ENCODE results near the gene GMIP. TPM values are rescaled to one million over a fixed set of nuclear protein-coding genes. Genes with fewer than 3 reads are reported as not detected.
"Not testable (repeated sequence)": the region's sequence is repeated elsewhere in the genome, so short reads cannot be mapped to it uniquely, and the experiment has no call there.

Gene GMIP
- total RNA-seq, 1 experiment from 2014 or later: 12.4 TPM

- Histone ChIP-seq H3K36me3 (no peaks in the 10 kb centered on the region), H3K4me3 (no peak overlapping the region), H3K9me3 (no peaks in the 10 kb centered on the region), H3K27me3 (no peaks in the 10 kb centered on the region)
- no peak for DNase-seq
These were observed 37.4 kb downstream of the GMIP start for GRCh38 chr19:19606021-19606420.

- Histone ChIP-seq H3K36me3 (no peaks in the 10 kb centered on the region), H3K9me3 (no peaks in the 10 kb centered on the region), H3K4me3 (no peak overlapping the region), H3K27me3 (no peaks in the 10 kb centered on the region)
- no peak for DNase-seq
These were observed 40.6 kb downstream of the GMIP start for GRCh38 chr19:19602713-19603324.

GRCh38 chr19:19602136-19602712 is 41.2 kb downstream of the GMIP start:
- DNase-seq: no peak
- Histone ChIP-seq H3K9me3 (no peaks in the 10 kb centered on the region), H3K27me3 (no peaks in the 10 kb centered on the region), H3K36me3 (no peaks in the 10 kb centered on the region), H3K4me3 (no peak overlapping the region)

- no peaks in the 10 kb centered on the region for H3K9me3 ChIP-seq
- H3K36me3 ChIP-seq: no peaks in the 10 kb centered on the region
These were observed 42.6 kb downstream of the GMIP start for GRCh38 chr19:19600793-19601330.

DNA sequence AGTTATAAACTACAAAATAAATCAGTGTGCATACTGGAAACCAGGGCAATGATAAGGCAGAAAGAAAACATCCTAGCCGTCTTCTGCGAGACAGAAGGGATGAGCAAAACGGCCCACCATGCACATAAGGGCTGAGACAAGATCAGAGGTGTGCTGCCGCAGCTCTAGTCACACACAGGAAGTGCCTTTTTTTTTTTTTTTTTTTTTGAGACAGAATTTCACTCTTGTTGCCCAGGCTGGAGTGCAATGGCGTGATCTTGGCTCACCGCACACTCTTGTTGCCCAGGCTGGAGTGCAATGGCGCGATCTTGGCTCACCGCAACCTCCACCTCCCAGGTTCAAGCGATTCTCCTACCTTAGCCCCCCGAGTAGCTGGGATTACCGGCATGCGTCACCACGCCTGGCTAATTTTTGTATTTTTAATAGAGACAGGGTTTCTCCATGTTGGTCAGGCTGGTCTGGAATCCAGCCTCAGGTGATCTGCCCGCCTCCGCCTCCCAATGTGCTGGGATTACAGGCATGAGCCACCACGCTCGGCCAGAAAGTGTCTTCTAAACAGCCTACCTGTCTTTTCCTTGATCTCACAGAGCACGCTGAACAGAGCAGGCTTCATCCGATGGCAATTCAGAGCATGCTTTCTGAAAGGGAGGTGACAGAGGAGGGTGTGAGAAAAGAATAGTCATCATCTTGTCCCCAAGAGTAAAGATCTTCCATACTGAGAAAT is 44.6 kb downstream of the GMIP start:
- not testable (repeated sequence) for H3K4me3 ChIP-seq, H3K36me3 ChIP-seq, H3K27me3 ChIP-seq, H3K9me3 ChIP-seq, DNase-seq

More at GRCh38 chr19:19600793-19601330, 42.6 kb downstream of the GMIP start:
- H3K4me3 ChIP-seq: no peak overlapping the region
- H3K27me3 ChIP-seq: no peaks in the 10 kb centered on the region
- no peak for DNase-seq

DNA sequence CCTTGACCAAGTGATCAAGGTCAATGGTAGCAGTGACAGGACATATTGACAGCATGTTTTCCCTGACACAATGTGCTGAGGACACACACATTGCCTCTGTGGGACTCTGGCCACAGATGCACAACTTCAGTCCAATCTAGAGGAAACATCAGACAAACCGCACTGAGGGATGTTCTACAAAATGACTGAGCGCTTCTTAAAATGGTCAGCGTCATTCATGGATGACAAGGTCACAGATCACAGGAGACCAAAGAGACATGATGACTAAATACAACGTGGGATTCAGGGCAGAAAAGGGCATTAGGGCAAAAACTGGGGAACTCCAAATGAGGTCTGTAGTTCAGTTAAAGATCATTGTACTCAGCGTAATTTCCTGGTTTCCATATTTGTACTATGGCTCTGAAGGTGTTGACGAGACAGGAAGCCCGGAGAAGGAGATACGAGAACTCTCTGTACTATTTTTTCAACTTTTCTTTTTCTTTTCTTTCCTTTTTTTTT is 45.6 kb downstream of the GMIP start:
- no peak for DNase-seq
- Histone ChIP-seq H3K4me3 (no peak overlapping the region), H3K9me3 (no peaks in the 10 kb centered on the region), H3K36me3 (no peaks in the 10 kb centered on the region), H3K27me3 (no peaks in the 10 kb centered on the region)

GRCh38 chr19:19595171-19595701 is 48.2 kb downstream of the GMIP start:
- DNase-seq: peak; percentile 47
- Histone ChIP-seq H3K9me3 (no peaks in the 10 kb centered on the region), H3K4me3 (no peak overlapping the region), H3K36me3 (no peaks in the 10 kb centered on the region), H3K27me3 (no peaks in the 10 kb centered on the region)

DNA sequence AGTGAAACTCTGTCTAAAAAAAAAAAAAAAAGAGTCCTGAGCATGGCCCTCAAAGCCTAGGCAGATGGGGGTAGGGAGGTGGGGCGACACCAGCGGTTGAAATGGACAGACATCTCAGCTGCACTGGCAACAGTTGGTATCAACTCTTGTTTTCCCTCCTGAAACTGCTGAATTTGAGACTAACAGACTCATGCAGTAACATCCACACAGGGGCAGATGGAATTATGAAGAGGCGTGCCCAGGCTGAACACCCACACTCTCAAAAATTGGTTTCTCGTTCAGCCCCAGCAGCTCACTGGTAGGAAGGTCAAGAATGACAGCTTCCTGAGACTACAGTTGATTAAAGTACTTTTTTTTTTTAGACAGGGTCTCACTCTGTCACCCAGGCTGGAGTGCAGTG is 49.1 kb downstream of the GMIP start:
- H3K36me3 ChIP-seq: no peaks in the 10 kb centered on the region
- no peak overlapping the region for H3K4me3 ChIP-seq
- no peaks in the 10 kb centered on the region for H3K27me3 ChIP-seq
- H3K9me3 ChIP-seq: no peaks in the 10 kb centered on the region
- no peak for DNase-seq

- DNase-seq: no peak
- no peaks in the 10 kb centered on the region for H3K27me3 ChIP-seq
- no peak overlapping the region for H3K4me3 ChIP-seq
- no peaks in the 10 kb centered on the region for H3K9me3 ChIP-seq
- H3K36me3 ChIP-seq: no peaks in the 10 kb centered on the region
These were observed 50.8 kb downstream of the GMIP start for GRCh38 chr19:19592690-19593089.

DNA sequence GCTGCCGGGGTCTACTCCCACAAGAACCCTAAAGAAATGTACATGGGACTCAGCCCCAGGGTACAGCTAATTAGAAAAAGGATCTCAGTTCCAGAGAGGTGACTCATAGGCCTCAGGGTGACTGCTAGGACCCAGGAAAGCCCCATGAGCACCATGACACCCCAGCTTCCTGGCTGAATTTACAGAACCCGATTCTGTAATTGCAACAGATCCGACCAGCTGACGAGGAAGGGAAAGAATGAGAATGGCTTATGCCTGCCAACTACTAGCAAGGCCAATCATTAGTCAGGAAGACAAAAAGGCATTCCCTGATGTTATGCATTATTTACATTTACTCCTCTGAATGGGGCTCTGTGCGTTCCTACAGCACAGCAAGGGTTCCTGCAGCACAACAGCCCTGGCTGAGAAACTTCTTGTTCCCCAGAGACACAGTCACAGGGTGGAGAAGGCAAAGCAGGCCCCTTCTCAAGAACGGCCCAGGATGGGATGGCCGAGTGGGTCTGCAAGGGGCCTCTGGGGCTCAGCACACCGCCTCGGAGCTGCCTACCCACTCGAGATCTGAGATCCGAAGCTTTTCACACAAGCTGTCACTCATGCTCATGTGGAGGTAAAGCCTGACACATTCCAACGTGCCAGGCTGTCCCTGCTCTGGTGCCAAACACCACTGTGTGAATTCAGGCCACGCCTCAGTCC is 52.2 kb downstream of the GMIP start:
- Histone ChIP-seq H3K27me3 (no peaks in the 10 kb centered on the region), H3K9me3 (no peaks in the 10 kb centered on the region), H3K4me3 (no peak overlapping the region), H3K36me3 (no peaks in the 10 kb centered on the region)
- DNase-seq: peak; percentile 97

DNA sequence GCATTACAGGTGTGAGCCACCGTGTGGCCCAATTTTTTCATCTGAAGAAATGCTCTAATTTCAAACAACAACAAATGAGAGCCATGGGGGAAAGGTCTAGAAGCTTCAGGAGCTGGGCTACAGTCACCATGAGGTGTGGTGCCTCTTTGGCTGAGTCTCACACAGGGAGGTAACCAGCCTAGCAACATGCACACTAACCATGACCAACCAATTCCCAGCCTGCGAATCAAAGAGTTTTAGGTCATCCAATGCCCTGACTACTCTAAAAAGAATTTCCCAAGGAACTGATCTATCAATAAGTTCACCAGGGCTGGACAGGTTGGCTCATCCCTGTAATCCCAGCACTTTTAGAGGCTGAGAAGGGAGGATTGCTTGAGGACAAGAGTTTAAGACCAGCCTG is 54.9 kb downstream of the GMIP start:
- no peaks in the 10 kb centered on the region for H3K9me3 ChIP-seq
- no peak for DNase-seq
- no peak overlapping the region for H3K4me3 ChIP-seq
- H3K27me3 ChIP-seq: no peaks in the 10 kb centered on the region
- no peaks in the 10 kb centered on the region for H3K36me3 ChIP-seq

- no peaks in the 10 kb centered on the region for H3K9me3 ChIP-seq
- H3K36me3 ChIP-seq: no peaks in the 10 kb centered on the region
- no peak overlapping the region for H3K4me3 ChIP-seq
- no peaks in the 10 kb centered on the region for H3K27me3 ChIP-seq
- DNase-seq: no peak
These were observed 55.7 kb downstream of the GMIP start for GRCh38 chr19:19587771-19588170.

DNA sequence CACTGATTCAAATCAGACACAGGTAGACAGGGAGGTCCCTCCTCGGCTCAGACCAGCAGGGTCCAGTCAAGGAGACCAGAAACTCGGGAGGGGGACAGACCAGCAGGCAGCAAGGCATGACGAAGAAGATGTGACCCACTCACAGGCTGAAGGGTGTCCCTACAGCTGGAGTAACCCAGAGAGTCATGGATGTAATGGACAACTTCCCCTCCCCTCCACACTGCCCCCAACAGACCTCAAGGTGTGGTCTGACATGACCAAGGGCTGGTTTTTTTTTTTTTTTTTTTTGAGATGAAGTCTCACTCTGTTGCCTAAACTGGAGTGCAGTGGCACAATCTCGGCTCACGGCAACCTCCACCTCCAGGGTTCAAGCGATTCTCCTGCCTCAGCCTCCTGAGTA is 59.1 kb downstream of the GMIP start:
- H3K4me3 ChIP-seq: no peak overlapping the region
- no peaks in the 10 kb centered on the region for H3K9me3 ChIP-seq
- H3K27me3 ChIP-seq: no peaks in the 10 kb centered on the region
- H3K36me3 ChIP-seq: no peaks in the 10 kb centered on the region
- DNase-seq: no peak

- H3K9me3 ChIP-seq: no peaks in the 10 kb centered on the region
These were observed 61.0 kb downstream of the GMIP start for GRCh38 chr19:19582471-19582870.

GRCh38 chr19:19581391-19581790 is 62.1 kb downstream of the GMIP start:
- Histone ChIP-seq H3K9me3 (no peaks in the 10 kb centered on the region), H3K36me3 (no peaks in the 10 kb centered on the region), H3K27me3 (no peaks in the 10 kb centered on the region), H3K4me3 (no peak overlapping the region)
- no peak for DNase-seq

More at GRCh38 chr19:19582471-19582870, 61.0 kb downstream of the GMIP start:
- Histone ChIP-seq H3K4me3 (no peak overlapping the region), H3K27me3 (no peaks in the 10 kb centered on the region), H3K36me3 (no peaks in the 10 kb centered on the region)
- DNase-seq: no peak

- H3K36me3 ChIP-seq: no peaks in the 10 kb centered on the region
- no peaks in the 10 kb centered on the region for H3K27me3 ChIP-seq
- no peak overlapping the region for H3K4me3 ChIP-seq
- no peaks in the 10 kb centered on the region for H3K9me3 ChIP-seq
- DNase-seq: no peak
These were observed 63.0 kb downstream of the GMIP start for GRCh38 chr19:19580418-19580817.
